TTC549 (cell line): ENCODE measurements around the gene HNRNPAB.
"Not testable (repeated sequence)": the region's sequence is repeated elsewhere in the genome, so short reads cannot be mapped to it uniquely, and the experiment has no call there.

Experiments
- FAIRE-seq: peaks from 2 replicates; lab custom pipeline; 2012; peaks lifted over from hg19 to GRCh38; lab: Jason Lieb, UNC

The HNRNPAB gene

GRCh38 chr5:178246624-178247279, 42.4 kb downstream of the HNRNPAB start:
- FAIRE-seq = no peak

GRCh38 chr5:178247481-178248456, 43.4 kb downstream of the HNRNPAB start:
- FAIRE-seq = no peak

- no peak for FAIRE-seq
Observed at GRCh38 chr5:178248750-178249149, 44.4 kb downstream of the HNRNPAB start.

DNA sequence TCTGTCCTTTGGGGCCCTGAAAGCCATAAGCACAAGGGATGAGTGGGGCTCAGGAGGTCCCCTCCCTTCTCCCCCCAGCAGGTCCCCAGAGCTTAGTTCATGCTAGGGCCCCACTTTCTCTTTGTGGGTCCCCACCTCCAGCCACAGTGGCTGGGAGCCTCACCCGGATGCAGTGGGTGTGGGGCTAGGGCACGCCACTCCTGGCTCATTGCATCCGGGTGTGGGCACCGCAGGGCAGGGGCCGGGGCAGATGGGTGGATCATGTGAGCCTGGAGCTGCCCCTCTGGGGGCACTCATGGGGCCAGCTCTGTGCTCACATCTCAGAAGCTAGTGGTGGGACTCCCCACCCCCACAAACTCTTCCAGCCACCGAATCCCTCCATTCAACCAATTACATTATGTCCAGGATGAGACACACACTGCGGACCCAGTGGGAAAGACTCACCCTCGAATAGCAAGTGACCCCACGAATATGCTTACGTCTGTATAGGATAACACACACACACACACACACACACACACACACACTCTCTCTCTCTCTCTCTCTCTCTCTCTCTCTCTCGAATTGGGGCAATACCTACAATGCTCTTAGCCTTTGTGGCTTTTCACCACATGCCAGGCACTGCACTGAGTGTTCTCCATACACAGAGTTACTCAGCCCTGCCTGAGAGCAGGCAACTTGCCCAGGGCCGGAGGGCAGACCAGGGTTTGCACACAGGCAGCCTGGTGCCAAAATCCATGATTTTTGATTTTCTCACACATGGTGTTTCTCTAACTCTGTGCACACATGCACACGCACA, 45.1 kb downstream of the HNRNPAB start:
- FAIRE-seq = no peak

DNA sequence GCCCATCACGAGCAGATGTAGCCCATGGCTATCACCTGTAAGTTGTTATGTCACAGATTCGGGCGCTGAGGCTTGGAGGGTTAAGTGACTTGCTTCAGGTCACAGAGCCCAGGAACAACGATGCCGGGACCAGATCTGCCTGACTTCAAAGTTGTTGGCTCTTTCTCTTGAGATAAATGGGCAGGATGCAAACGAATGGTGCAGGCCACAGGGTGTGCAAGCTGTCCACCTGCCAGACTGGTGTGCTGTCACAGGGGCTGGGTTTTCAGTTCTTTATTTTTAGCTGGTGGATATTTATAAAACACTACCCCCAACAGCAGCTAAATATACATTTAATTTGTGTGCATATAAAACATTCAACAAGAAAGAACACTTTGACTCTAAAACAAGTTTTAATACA, 45.9 kb downstream of the HNRNPAB start:
- no peak for FAIRE-seq

- FAIRE-seq = no peak
Observed at GRCh38 chr5:178252258-178252657, 47.9 kb downstream of the HNRNPAB start.

DNA sequence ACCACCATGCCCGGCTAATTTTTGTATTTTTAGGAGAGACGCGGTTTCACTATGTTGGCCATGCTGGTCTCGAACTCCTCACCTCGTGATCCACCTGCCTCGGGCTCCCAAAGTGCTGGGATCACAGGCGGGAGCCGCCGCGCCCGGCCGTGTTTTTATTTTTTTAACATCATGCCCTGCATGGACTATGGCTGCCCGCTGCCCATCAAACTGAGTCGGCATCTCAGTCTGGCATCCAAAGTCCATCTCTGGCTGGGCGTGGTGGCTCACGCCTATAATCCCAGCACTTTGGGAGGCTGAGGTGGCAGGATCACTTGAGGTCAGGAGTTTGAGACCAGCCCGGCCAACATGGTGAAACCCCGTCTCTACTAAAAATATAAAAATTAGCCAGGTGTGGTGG, 49.3 kb downstream of the HNRNPAB start:
- FAIRE-seq = not testable (repeated sequence)

- FAIRE-seq = no peak
Observed at GRCh38 chr5:178256746-178257145, 52.4 kb downstream of the HNRNPAB start.

DNA sequence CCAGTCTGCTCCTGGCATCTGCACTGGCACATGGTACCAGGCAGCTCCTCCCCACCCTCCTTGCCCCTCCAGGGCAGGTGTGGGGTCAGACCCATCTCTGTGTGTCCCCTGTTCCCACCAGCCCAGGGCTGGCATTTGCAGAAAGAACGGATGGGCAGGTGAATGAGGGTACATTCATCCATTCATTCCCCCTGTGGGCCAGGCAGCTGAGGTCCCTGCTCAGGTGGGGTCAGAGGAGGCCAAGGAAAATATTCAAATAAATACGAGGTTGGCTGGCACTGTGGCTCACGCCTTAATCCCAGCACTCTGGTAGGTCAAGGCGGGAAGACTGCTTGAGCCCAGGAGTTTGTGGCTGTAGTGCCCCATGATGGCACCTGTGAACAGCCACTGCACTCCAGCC, 53.3 kb downstream of the HNRNPAB start:
- no peak for FAIRE-seq

DNA sequence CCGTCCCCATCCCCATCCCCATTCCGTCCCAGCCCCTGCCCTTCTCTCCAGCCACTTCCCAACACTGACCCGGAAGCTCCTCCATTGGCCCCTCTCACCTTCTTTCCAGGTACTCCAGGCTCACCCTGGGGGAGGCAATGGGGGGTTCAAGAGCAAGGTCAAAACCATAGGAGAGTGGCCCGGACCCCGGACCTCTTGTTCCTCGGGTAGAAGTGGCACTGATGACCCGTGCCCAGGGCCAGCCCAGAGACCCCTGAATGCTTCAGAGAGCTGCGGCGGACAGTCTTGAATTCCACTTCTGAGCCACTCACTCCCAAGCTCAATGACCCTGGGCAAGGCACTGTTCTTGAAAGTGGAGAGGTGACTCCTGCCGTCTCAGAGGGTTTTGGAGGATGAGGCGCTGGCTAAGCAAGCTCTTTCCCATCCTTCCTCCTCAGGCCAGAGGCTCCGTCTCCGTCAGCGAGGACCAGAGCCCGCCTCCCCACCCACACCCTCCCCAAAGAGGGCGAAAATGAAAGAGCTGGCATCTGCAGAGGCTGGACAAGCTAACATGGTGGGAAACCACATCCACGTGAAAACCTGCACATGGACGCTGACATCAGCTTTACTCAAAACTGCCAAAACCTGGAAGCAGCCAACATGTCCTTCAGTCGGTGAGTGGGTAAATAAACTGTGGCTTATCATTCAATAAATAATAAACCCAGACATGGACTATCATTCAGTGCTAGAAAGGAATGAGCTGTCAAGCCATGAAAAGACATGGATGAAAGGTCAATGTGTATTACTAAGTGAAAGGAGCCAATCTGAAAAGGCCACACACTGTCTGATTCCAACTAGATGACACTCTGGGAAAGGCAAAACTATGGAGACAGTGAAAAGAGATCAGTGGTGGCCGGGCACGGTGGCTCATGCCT, 55.5 kb downstream of the HNRNPAB start:
- FAIRE-seq = no peak
